Measurements from ENCODE around the gene RIOK3. TPM values are rescaled to one million over a fixed set of nuclear protein-coding genes. Genes with fewer than 3 reads are reported as not detected.

Gene RIOK3
- total RNA-seq, 1 donor from 2014 or later: 54.7 TPM

- TF ChIP-seq CTCF (IDR thresholded peaks at IDR 0.05): no peak
- Mint-ChIP-seq H3K9me3 (ENCODE audit: unreplicated experiment) (no peaks in the 10 kb centered on the region), H3K4me3 (ENCODE audit: unreplicated experiment) (no peak overlapping the region), H3K36me3 (ENCODE audit: unreplicated experiment) (no peaks in the 10 kb centered on the region), H3K4me1 (ENCODE audit: unreplicated experiment) (peaks cover 24% of the 10 kb centered on the region), H3K27me3 (ENCODE audit: unreplicated experiment) (no peaks in the 10 kb centered on the region), H3K27ac (ENCODE audit: unreplicated experiment) (no peak overlapping the region)
- no peak for DNase-seq (ENCODE audit: extremely low spot score, unreplicated experiment)
Observed at GRCh38 chr18:23501626-23502025, 48.5 kb downstream of the RIOK3 start.

- Mint-ChIP-seq H3K4me1 (ENCODE audit: unreplicated experiment) (peaks cover 24% of the 10 kb centered on the region), H3K4me3 (ENCODE audit: unreplicated experiment) (peak overlapping the region; percentile 79), H3K9me3 (ENCODE audit: unreplicated experiment) (no peaks in the 10 kb centered on the region), H3K36me3 (ENCODE audit: unreplicated experiment) (peaks cover 4% of the 10 kb centered on the region), H3K27ac (ENCODE audit: unreplicated experiment) (peak overlapping the region; percentile 78), H3K27me3 (ENCODE audit: unreplicated experiment) (no peaks in the 10 kb centered on the region)
- no peak for TF ChIP-seq CTCF (IDR thresholded peaks at IDR 0.05)
- DNase-seq (ENCODE audit: extremely low spot score, unreplicated experiment): no peak
Observed at GRCh38 chr18:23502516-23503037, 49.5 kb downstream of the RIOK3 start.

- peak within 1 kb of the TSS; percentile 95 for H3K4me3 Mint-ChIP-seq (ENCODE audit: unreplicated experiment)
- H3K27me3 Mint-ChIP-seq (ENCODE audit: unreplicated experiment): no peaks in the 10 kb centered on the region
- H3K36me3 Mint-ChIP-seq (ENCODE audit: unreplicated experiment): peaks cover 6% of the 10 kb centered on the region
- peak; percentile 26 for TF ChIP-seq CTCF (IDR thresholded peaks at IDR 0.05)
- H3K4me1 Mint-ChIP-seq (ENCODE audit: unreplicated experiment): peaks cover 24% of the 10 kb centered on the region
- H3K27ac Mint-ChIP-seq (ENCODE audit: unreplicated experiment): peak within 1 kb of the TSS; percentile 78
- DNase-seq (ENCODE audit: extremely low spot score, unreplicated experiment): peak; percentile 98
- no peaks in the 10 kb centered on the region for H3K9me3 Mint-ChIP-seq (ENCODE audit: unreplicated experiment)
Observed at GRCh38 chr18:23503038-23503962, 50.2 kb downstream of the RIOK3 start, which contains the start of gene RMC1. RMC1 (plus strand) TSS chr18:23503511; CDS start chr18:23503619, 108 bp downstream.

GRCh38 chr18:23503963-23504344, 50.9 kb downstream of the RIOK3 start:
- H3K27ac Mint-ChIP-seq (ENCODE audit: unreplicated experiment): peak overlapping the region; percentile 71
- no peaks in the 10 kb centered on the region for H3K27me3 Mint-ChIP-seq (ENCODE audit: unreplicated experiment)

More at GRCh38 chr18:23503963-23504344, 50.9 kb downstream of the RIOK3 start:
- no peak for DNase-seq (ENCODE audit: extremely low spot score, unreplicated experiment)
- TF ChIP-seq CTCF (IDR thresholded peaks at IDR 0.05): no peak
- peaks cover 9% of the 10 kb centered on the region for H3K36me3 Mint-ChIP-seq (ENCODE audit: unreplicated experiment)
- peak overlapping the region; percentile 95 for H3K4me3 Mint-ChIP-seq (ENCODE audit: unreplicated experiment)
- H3K9me3 Mint-ChIP-seq (ENCODE audit: unreplicated experiment): no peaks in the 10 kb centered on the region
- peaks cover 24% of the 10 kb centered on the region for H3K4me1 Mint-ChIP-seq (ENCODE audit: unreplicated experiment)

All from osteocyte (in vitro differentiated cells).